ENCODE results near the gene CTIF.

DNA sequence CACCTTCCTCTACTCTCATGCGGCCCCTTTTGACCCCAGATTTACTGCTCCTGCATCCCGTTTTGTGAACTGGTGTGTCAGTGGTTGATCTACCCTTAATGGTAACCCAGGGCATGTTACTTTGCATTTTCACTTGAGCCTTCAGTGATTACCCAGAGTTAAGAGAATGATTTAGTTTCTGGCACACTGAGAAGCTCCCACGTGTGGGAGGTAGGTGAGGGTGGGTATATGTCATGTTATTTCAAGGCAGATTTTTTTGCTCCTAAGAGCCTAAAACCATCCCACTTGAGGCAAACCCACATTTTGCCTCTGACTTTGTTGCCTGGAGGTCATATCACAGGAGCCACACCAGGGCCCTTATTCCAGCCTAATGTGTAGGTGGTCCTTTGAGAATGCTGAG, 186.7 kb downstream of the CTIF start:
- TF ChIP-seq, protein P1, sequence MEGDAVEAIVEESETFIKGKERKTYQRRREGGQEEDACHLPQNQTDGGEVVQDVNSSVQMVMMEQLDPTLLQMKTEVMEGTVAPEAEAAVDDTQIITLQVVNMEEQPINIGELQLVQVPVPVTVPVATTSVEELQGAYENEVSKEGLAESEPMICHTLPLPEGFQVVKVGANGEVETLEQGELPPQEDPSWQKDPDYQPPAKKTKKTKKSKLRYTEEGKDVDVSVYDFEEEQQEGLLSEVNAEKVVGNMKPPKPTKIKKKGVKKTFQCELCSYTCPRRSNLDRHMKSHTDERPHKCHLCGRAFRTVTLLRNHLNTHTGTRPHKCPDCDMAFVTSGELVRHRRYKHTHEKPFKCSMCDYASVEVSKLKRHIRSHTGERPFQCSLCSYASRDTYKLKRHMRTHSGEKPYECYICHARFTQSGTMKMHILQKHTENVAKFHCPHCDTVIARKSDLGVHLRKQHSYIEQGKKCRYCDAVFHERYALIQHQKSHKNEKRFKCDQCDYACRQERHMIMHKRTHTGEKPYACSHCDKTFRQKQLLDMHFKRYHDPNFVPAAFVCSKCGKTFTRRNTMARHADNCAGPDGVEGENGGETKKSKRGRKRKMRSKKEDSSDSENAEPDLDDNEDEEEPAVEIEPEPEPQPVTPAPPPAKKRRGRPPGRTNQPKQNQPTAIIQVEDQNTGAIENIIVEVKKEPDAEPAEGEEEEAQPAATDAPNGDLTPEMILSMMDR (IDR thresholded peaks at IDR 0.05) = no peak
- no peak for TF ChIP-seq ZFX (IDR thresholded peaks at IDR 0.05; ENCODE audit: borderline replicate concordance)

All from 22Rv1 (cell line).